Bronchial epithelial cell (primary cell): ENCODE data around the gene RABGAP1L. TPM values are rescaled to one million over a fixed set of nuclear protein-coding genes. Genes with fewer than 3 reads are reported as not detected.
"Not testable (repeated sequence)": the region's sequence is repeated elsewhere in the genome, so short reads cannot be mapped to it uniquely, and the experiment has no call there.

Source experiments
- DNase-seq: peaks from one replicate; pipeline ENCODE4 v3.0.0-alpha.2; 2010; ENCODE audit warnings: low read depth
- FAIRE-seq: peaks from 2 replicates; lab custom pipeline; 2011; peaks lifted over from hg19 to GRCh38; lab: Jason Lieb, UNC
- H3K27me3 ChIP-seq: 2 replicates; pipeline ENCODE4 v1.5.1; 2011; ENCODE audit warnings: low read length; ENCODE audit not compliant: control insufficient read depth, insufficient read depth
- H3K36me3 ChIP-seq: 2 replicates; pipeline ENCODE4 v1.5.1; 2011; ENCODE audit warnings: low read length; ENCODE audit not compliant: control insufficient read depth, insufficient read depth
- H3K4me3 ChIP-seq: 2 replicates; pipeline ENCODE4 v1.5.1; 2011; ENCODE audit warnings: mild to moderate bottlenecking, low read depth, low read length, control low read depth
- CTCF ChIP-seq: IDR thresholded peaks from 2 replicates; pipeline ENCODE4 v1.5.1; 2011; ENCODE audit warnings: mild to moderate bottlenecking, moderate library complexity, low read length, control low read depth, inconsistent platforms; ENCODE audit not compliant: insufficient read depth, severe bottlenecking
- total RNA-seq: library from RNA; depleted of rRNA; stranded (reverse); fragments of >200 nt; gene quantifications from 2 replicates; pipeline ENCODE4 v1.2.1, GENCODE V29; 2014

RABGAP1L gene
- total RNA-seq, 1 donor from 2014 or later = 37.4 TPM

GRCh38 chr1:174626031-174627025 is 467.0 kb downstream of the RABGAP1L start:
- TF ChIP-seq CTCF = no peak
- DNase-seq (no peak), FAIRE-seq (no peak)
- Histone ChIP-seq H3K4me3 (no peak overlapping the region), H3K27me3 (no peaks in the 10 kb centered on the region), H3K36me3 (no peaks in the 10 kb centered on the region)

GRCh38 chr1:174637487-174637886 is 478.2 kb downstream of the RABGAP1L start:
- TF ChIP-seq CTCF = no peak
- FAIRE-seq (no peak), DNase-seq (no peak)
- H3K27me3 ChIP-seq = no peaks in the 10 kb centered on the region
- H3K4me3 ChIP-seq = no peak overlapping the region
- no peaks in the 10 kb centered on the region for H3K36me3 ChIP-seq

GRCh38 chr1:174639461-174639860 is 480.1 kb downstream of the RABGAP1L start:
- H3K36me3 ChIP-seq = no peaks in the 10 kb centered on the region
- H3K27me3 ChIP-seq = no peaks in the 10 kb centered on the region
- DNase-seq = no peak
- H3K4me3 ChIP-seq = no peak overlapping the region
- FAIRE-seq = no peak
- TF ChIP-seq CTCF = no peak

- no peak for FAIRE-seq
- TF ChIP-seq CTCF = no peak
- no peak overlapping the region for H3K4me3 ChIP-seq
- no peaks in the 10 kb centered on the region for H3K27me3 ChIP-seq
- no peak for DNase-seq
- no peaks in the 10 kb centered on the region for H3K36me3 ChIP-seq
Measured at GRCh38 chr1:174640783-174641182, 481.5 kb downstream of the RABGAP1L start.

GRCh38 chr1:174642393-174642792 is 483.1 kb downstream of the RABGAP1L start:
- Histone ChIP-seq H3K4me3 (no peak overlapping the region), H3K27me3 (no peaks in the 10 kb centered on the region), H3K36me3 (no peaks in the 10 kb centered on the region)
- FAIRE-seq (no peak), DNase-seq (no peak)
- TF ChIP-seq CTCF = no peak

GRCh38 chr1:174643206-174643605 is 483.9 kb downstream of the RABGAP1L start:
- FAIRE-seq = no peak
- DNase-seq = no peak
- no peak for TF ChIP-seq CTCF
- Histone ChIP-seq H3K4me3 (no peak overlapping the region), H3K27me3 (no peaks in the 10 kb centered on the region), H3K36me3 (no peaks in the 10 kb centered on the region)

- not testable (repeated sequence) for H3K4me3 ChIP-seq, DNase-seq, H3K27me3 ChIP-seq, H3K36me3 ChIP-seq, FAIRE-seq
Measured at GRCh38 chr1:174649572-174649971, 490.3 kb downstream of the RABGAP1L start.
